Stimulated activated CD4-positive, alpha-beta T cell treated with anti-CD3 and anti-CD28 coated beads, Interleukin-15, amount 100 ng/mL, for 1 hour (primary cell): Measurements from ENCODE around the gene WNT10A.

Experiments used
- DNase-seq, 2 donors: peaks; one replicate each; pipeline ENCODE4 v3.0.0-alpha.2; 2020; ENCODE audit warnings: low read depth in 1 of 2, low spot score in 1 of 2

Gene WNT10A

GRCh38 chr2:218876562-218877219, 4.0 kb upstream of the WNT10A start:
- DNase-seq: peak; percentile 53 to 56

DNA sequence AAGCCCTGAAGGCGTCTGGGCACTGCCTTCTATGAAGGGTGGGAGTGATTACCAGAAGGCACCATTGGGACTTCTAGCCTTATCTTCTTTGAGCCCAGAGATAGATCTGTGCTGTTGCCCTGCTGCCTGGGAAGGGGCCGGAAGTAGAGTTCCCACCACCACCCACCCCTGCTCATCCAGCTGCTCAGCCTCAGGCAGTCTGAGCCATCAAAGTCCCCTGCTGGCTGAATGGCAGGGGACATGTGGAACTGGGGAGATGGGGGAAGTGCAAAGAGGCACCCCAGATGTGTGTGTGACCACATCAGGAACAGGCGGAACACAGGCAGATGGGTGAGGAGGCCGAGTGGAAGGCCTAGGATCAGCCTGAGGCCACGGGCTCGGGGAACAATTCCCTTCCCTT, 3.3 kb upstream of the WNT10A start:
- no peak for DNase-seq

GRCh38 chr2:218877891-218878290, 2.8 kb upstream of the WNT10A start:
- DNase-seq: no peak

- DNase-seq: no peak
Measured at GRCh38 chr2:218878486-218878885, 2.2 kb upstream of the WNT10A start.

- no peak for DNase-seq
Measured at GRCh38 chr2:218878926-218879761, 1.5 kb upstream of the WNT10A start.

DNA sequence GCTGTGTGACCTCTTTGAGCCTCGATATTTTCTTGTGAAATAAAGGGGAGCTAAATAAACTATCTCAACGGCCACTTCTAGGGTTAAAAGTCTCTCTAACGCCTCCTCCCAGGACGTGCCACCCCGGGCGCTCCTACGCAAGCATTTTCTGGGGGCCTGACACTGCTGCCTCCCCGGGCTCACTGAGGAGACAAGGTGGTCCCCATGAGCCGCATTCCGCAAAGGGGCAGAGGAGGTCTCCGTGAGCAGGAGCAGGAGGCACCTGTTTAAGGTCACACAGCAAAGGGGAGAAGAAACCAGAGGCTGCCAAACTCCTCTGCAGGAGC, 913 bp upstream of the WNT10A start:
- no peak for DNase-seq

DNA sequence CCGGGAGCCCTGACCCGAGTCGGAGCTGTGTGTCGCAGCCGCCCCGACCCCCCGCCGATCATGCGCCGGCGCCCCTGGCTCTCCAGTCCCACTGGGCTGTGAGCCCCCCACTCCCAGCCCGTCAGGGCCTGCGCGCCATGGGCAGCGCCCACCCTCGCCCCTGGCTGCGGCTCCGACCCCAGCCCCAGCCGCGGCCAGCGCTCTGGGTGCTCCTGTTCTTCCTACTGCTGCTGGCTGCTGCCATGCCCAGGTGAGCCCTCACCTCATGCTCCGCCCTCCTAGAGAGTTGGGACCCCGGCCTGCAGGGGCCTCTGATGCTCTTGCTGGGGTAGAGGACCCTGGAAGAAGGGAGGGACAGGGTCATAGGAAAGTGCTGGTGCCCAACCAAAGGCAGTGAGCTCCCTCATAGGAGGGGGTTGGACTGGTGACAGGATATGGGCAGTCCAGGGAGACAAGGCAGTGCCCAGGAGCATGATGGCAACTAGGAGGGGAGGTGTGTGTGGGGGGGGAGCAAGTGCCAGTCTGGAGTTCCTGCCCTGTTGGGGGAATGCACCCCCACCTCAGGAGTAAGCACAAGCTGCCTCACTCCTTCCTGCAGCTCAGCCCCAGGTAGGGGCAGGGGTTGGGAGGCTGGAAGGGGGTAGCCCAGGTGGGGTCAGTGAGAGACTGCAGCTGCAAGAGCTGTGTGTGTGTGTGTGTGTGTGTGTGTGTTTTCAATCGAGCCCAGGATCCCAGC, 375 bp downstream of the WNT10A start:
- DNase-seq: no peak

- DNase-seq: no peak
Measured at GRCh38 chr2:218881744-218882460, 1.2 kb downstream of the WNT10A start.

GRCh38 chr2:218882461-218882816, 1.8 kb downstream of the WNT10A start:
- DNase-seq: no peak

DNA sequence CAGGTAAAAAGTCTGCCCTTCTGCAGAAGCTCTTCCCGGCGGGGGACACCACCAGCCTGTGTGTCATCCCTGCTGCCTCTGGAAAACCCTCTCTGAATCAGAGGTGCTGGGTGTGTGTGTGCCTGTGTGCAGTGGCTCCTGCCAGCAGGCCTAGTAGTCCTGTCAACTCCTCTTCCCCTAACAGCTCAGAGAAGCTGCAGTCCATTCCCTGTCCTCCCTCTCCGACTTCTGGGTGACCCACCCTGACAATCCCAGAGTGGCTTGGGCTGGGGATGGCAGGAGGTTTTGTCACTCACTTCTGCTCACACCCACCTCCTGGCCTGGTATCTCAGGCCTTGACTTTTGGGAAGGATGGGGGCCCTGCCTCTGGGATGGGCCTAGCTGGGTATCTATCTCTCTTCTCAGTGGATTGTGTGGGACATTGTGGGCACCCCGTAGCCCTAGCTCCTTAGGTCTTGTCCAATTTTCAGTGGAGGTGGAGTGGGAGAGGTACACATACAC, 2.3 kb downstream of the WNT10A start:
- no peak for DNase-seq

DNA sequence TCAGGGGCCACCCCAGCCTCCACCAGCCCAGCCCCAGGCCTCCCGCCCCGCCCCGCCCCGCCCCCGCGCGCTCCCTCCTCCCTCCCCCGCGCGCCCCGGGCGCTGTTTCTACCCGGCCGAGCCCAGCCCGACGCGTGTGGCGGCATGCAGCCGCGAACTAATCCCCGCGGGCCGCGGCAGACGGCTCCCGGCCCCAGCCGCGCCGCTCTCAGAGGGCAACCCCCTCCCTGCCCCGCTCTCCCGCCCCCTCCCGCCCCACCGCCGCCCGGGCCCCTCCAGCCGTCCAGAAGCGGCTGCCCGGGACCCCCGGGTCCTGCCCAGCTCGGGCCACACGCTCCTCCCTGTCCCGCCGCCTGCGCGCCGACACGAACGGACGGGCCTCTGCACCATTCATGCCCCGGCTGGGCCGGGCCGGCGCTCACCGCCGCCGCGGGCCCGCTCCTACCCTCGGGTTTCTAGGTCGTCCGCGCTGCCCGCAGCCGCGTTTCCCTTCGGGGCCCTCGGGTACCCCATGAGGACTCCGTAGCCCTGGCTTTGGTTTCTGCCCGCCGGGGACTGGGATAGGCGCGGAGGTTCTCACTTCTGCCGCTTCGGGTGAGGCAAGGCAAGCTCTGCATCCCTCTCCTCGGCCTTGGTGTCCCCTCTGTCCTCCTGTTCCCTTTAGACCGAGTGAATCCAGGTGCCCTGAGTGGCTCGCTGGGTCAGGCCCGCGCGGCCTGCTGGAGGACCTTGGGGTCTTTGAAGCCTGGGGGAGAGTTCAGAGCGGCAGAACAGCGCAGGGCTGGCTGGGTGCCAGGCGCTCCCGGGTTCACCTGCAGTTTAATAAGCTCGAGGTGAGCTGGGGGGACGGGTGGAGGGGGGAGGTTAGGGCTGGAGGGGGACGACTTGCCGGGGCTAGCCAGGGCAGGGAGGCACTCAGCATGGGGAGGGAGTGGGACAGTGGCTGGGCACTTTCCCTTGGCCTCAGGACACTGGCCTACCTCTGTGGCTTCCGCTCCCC, 3.1 kb downstream of the WNT10A start:
- DNase-seq: no peak

DNA sequence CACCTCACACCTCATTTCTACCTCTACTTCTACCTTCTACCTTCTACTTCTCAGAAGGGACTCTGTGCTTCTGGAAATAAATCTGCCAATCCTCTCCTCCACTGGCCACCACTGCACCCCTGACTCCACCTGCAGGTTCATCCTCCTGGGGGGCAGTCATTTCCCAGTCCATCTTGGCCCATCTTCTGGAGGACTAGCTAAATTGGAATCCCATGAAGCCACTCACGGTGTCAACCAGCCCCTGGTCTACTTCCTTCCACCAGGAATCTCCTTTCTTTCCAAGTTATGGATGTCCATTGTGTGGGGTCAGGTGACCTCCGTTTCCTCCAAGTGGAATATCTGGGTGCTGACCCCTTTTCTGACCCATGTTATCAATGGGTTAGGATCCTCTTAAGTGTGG, 3.9 kb downstream of the WNT10A start:
- no peak for DNase-seq

GRCh38 chr2:218885981-218886947, 5.6 kb downstream of the WNT10A start:
- no peak for DNase-seq

GRCh38 chr2:218887079-218887478, 6.4 kb downstream of the WNT10A start:
- DNase-seq: no peak

DNA sequence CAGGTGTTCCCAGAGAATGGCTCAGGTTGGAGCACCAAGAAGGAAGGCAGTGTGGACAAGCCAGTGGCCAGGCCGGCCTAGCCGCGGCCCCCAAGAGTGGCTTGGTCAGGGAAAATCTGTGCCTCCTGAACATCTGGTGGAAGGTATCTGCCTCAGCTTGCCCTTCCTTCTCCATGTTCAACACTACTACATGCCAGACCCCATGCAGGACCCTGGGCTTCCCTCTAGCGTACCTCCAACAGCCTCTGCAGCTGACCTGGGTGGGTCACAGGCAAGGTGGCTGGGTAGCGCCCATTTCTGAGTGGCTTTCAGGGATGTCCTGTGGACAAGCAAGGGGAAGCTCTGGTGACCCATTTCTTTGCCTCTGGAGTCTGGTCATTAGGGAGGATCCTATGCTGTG, 7.7 kb downstream of the WNT10A start:
- no peak for DNase-seq

- no peak for DNase-seq
Measured at GRCh38 chr2:218889937-218890336, 9.3 kb downstream of the WNT10A start.

- no peak for DNase-seq
Measured at GRCh38 chr2:218890369-218890768, 9.7 kb downstream of the WNT10A start.

DNA sequence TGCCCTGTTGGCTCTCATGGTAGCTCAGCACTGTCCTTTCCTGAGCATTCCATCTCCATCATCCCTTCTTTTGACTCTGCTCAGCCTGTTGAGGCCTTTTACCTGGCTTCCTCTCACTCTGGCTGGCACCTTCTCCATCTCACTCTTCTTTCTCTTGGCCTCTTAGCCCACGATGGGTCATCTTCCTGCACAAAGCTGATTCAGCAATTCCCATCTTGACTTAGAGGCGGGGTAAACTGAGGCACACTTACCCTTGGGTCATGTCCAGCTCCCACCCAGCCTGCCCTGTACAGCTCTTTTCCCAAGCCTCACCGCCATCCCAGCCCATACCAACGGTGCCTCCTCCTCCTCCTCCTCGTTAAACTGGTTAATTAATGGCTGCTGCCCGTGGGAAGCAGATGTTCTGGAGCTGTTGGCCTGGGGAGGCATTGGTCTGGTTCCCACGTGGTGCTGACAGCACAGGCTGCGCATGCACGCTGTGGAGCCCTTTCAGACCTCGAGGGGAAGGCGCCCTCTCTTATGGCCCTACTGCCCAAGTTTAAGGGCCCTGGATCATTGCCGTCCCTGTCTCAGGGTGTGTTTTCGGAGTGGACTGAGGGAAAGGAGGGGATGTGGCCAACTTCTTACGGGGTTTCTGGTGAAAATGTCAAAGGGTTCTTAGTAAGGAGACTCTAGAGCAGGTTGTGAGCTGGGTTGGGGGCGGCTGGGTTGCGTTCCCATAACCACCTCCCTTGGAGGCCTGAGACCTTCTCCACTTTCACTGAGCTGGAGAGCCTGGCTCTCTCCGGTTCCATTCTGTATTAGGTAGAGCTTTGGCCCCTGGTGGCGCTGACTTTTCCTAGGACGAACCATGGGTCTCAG, 10.9 kb downstream of the WNT10A start:
- DNase-seq: no peak
